WTC11 (cell line): ENCODE data around the gene SLC35F1.

Source experiments
- ATF6 ChIP-seq: sonication (generic); formaldehyde crosslinking; IDR thresholded peaks from 2 replicates; pipeline ENCODE4 v1.8.1; 2023; ENCODE audit warnings: mild to moderate bottlenecking, missing genetic modification reagents
- CTCF ChIP-seq: fragments of 200-600 bp; IDR thresholded peaks from 2 replicates; pipeline ENCODE4 v1.8.0; 2022; ENCODE audit warnings: antibody characterized with exemption
- GABPB1 ChIP-seq: sonication (generic); formaldehyde crosslinking; IDR thresholded peaks from 2 replicates; pipeline ENCODE4 v1.8.1; 2023; ENCODE audit warnings: mild to moderate bottlenecking, missing genetic modification reagents
- SMAD4 ChIP-seq: sonication (generic); formaldehyde crosslinking; IDR thresholded peaks from 2 replicates; pipeline ENCODE4 v1.8.0; 2022; ENCODE audit warnings: mild to moderate bottlenecking, missing genetic modification reagents
- ZNF671 ChIP-seq: fragments of 250-450 bp; sonication (Bioruptor Pico); IDR thresholded peaks from 2 replicates; pipeline ENCODE4 v1.8.0; 2021; ENCODE audit warnings: mild to moderate bottlenecking
- ZSCAN18 ChIP-seq: fragments of 250-450 bp; sonication (Bioruptor Pico); IDR thresholded peaks from 2 replicates; pipeline ENCODE4 v2.1.2; 2022; ENCODE audit warnings: mild to moderate bottlenecking, moderate library complexity

- TF ChIP-seq CTCF (no peak), ZNF671 (CRISPR knock-in tag) (no peak), ATF6 (CRISPR knock-in tag) (no peak), SMAD4 (CRISPR knock-in tag) (no peak), ZSCAN18 (no peak), GABPB1 (CRISPR knock-in tag) (no peak)
These were observed 447.6 kb downstream of the SLC35F1 start for GRCh38 chr6:118354641-118355040.
